ENCODE results near the gene AVPR1B.

- TF ChIP-seq CTCF (IDR thresholded peaks at IDR 0.05) (no peak), ZFX (IDR thresholded peaks at IDR 0.05; ENCODE audit: borderline replicate concordance) (no peak)
Observed at GRCh38 chr1:206089341-206089740, 27.8 kb downstream of the AVPR1B start.
